CD4-positive, alpha-beta T cell treated with Interleukin-15 for 4 hours (primary cell): ENCODE measurements around the gene RELCH.

Experiments
- DNase-seq: peaks from one replicate; pipeline ENCODE4 v3.0.0-alpha.2; 2020; ENCODE audit warnings: low spot score

RELCH gene

GRCh38 chr18:62324917-62325805 is 138.1 kb downstream of the RELCH start, which contains the start of gene TNFRSF11A:
TSS of gene TNFRSF11A (plus strand) at chr18:62325310. CDS start at chr18:62325353, 43 bp downstream.
- DNase-seq = peak; percentile 48

DNA sequence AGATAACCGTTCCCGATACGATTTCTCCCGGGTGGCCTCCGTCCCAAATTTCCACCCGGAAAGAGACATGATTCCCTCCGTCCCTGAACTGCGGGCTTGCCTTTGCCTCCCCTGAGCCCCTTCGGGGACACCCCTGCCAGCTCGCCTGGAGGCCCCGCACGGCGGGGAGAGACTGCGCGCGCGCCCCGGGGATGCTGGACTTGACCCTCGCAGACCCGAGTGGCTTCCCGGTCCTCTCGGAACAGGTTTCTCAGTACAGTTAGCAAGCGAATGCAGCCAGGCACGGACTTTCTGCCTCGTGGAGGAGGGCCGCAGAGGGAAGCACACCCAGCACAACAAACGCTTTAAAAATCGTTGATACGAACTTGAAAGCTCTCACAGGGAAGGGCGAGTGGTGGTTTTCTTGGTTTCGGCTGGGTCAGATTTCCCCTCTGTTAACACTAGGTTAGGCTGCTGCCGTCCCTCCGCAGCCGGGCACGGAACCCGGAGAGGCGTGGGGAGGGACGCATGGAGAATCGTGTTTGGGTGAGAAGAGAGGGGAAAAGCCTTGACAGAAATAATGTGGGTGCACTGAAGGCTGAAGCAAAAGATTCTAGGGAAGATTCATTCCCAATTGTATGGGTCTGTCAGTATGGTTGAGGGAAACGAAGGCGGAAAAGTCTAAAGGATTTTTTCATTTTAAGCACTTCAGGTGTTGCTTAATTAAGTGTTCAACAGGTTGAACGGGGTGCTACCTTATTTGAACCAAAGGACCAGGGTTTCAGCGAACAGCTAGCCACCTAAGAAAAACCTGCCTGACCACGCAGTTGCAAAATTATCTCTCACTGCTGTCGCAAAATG is 139.0 kb downstream of the RELCH start:
- DNase-seq = peak; percentile 13

DNA sequence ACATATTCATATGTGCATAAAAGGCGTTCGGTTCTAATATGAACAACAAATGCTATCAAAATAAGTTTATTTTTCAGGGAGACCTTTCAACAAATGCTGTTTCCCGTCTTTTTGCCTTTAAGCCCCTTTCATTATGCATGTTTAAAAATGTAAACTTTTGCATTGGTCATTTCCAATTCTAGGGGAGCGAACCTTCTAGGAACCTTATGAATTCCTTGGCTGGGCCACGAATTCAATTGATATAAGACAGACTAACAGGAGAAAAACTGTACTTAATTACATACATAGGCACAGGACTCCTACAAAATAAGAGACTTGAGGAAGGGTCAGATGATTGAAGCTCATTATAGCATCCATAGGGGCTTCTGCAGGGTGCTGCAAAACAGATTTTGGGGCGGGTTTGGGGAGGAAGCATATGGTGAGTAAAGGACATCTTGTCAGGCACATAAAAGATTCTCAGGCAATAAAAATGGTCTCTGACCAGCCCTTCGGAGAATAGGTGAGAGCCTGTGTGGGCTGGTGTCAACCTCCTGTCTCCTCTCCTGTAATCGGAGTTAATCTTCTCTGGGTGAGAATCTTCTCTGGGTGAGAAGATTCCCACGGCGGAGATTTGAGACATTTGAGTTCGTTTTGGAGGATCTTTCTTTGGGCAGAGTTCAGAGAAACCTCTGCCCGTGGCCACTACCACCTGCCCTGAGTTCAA is 139.7 kb downstream of the RELCH start:
- DNase-seq = no peak

DNA sequence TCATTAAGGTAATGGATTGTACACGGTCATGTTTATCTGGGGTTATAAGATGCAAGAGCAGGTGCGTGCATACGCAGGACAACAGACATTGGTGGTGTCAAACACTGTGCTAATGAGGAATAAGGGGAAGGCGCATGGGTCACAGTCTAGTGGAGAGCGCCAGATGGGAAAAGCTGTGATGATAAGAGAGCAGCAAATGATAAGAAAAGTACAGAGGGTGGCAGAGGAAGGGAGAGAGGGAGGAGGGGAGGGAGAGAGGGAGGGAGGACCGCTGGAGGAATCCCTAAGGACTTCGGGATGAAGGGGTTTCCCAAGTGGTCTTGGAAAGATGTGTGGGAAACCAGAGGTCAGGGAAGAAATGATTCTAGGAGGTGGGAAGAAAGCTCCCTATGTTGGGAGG is 140.9 kb downstream of the RELCH start:
- DNase-seq = no peak

DNA sequence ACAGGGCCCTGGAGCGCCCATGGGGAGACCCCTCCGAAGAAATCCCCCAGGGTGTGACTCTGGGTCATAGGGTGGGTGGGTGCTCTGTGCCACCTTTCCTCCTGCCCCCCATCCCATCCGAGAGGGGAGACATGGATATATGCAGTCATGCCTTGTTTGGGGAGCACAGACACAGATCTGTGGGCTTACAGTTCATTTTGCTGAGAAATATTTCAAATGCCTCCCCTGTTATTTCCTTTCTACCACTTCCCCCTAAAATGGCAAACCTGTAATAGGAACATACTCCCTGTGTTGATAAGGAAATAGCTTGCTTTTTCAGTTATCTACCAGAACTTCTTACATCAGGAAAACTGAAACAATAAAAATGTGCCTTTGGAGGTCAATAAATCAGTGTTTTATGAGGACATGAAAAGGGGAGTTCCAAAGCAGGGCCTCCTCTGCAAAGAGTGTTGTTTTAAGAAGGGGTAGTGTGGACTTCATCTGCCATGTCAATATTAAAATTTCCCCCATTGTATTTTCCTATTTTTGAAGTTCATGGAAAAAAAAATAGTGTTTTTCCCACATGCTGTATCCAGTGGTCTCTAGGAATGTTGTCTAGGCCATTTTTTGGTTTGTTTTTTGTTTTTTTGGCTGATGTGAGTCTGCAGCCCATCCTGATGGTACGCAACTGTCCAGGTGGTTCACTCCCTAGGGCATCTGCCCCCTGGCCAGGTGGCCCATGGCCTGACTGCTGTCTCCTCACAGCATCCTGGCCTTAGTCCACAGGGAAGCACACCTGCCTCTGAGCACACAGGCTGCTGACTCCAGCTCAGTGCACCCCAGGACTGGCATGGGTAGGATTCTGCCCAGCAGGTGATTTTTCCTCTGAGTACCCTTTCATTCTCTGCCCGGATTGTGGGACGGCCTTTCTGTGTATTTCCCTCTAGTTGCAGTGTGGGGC is 141.8 kb downstream of the RELCH start:
- no peak for DNase-seq

DNA sequence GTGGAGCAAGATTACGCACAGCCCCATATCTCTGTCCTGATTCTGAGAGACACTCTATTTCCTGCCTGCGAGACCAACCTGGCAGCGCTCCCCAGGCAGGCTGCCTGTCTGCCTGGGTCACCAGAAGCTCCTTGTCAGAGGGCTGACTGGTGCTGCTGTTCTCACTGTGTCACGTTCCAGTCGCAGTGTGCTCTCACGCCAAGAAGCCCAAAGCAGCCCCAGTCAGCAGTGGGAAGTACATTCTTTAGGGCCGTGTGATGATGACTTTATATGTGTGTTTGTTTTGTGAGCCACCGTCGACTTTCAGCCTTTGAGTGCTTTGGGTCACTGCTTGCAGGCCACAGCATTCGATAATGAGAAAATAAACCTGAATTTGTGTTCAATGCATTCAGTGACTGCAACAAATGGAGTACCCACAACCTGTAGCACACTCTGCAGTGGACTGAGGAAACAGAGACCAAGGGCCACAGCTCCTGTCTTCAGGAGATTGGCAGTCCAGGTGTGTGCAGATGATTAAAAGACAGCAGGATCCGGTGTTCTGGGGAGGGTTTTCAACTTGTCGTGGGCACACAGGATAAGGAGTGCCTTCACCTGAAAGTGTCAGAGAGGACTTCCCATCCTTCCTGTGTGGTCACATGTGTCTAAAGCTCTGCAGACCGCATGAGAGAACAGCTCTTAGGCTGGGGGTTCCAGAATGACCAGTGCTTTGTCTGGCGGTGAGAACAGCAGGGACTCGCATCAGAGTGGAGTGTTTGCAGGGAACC is 142.8 kb downstream of the RELCH start:
- DNase-seq = no peak

- no peak for DNase-seq
Observed at GRCh38 chr18:62330650-62331049, 143.6 kb downstream of the RELCH start.

- DNase-seq = no peak
Observed at GRCh38 chr18:62331581-62332356, 144.7 kb downstream of the RELCH start.

GRCh38 chr18:62332431-62332830 is 145.4 kb downstream of the RELCH start:
- no peak for DNase-seq

- DNase-seq = no peak
Observed at GRCh38 chr18:62332964-62333695, 146.1 kb downstream of the RELCH start.

DNA sequence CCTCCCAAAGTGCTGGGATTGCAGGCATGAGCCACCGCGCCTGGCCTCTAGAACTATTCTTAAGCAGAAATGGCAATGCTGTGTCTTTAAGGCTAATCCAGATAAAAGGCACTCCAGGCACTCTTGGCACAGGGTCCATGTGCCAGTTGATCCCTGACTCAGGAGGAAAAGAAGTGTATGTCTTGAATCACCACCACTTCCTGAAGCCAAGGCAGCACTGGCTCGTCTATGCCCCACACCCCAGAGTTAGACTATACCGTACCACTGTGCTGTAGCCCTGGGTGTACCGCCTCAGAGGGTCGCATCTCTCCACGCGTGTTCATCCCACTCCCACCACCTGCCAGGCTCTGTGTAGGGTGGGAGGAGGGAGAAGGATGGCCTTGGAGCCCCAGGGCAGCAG is 147.1 kb downstream of the RELCH start:
- no peak for DNase-seq

DNA sequence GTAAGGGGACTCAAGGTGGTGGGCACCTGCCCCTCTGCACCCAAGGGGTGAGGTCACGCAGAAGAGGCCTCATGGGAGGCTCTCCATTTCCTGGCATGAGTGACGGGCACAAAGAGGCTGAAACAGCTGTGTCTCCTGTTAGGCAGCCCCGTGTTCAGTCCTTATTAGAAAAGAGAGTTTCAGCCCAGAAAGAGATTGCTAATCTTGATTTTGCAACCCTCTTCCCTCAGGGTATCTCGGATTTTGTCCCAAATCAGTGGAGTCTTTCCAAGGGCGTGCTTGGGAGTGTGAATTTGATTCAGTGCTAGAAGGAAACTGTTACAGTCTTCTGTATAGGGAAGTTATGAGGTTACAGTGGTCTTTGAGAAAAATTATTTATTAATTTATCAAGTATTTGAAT is 148.4 kb downstream of the RELCH start:
- DNase-seq = no peak

GRCh38 chr18:62336618-62337017 is 149.6 kb downstream of the RELCH start:
- no peak for DNase-seq

GRCh38 chr18:62337336-62337735 is 150.3 kb downstream of the RELCH start:
- DNase-seq = no peak

- no peak for DNase-seq
Observed at GRCh38 chr18:62338446-62339105, 151.5 kb downstream of the RELCH start.

DNA sequence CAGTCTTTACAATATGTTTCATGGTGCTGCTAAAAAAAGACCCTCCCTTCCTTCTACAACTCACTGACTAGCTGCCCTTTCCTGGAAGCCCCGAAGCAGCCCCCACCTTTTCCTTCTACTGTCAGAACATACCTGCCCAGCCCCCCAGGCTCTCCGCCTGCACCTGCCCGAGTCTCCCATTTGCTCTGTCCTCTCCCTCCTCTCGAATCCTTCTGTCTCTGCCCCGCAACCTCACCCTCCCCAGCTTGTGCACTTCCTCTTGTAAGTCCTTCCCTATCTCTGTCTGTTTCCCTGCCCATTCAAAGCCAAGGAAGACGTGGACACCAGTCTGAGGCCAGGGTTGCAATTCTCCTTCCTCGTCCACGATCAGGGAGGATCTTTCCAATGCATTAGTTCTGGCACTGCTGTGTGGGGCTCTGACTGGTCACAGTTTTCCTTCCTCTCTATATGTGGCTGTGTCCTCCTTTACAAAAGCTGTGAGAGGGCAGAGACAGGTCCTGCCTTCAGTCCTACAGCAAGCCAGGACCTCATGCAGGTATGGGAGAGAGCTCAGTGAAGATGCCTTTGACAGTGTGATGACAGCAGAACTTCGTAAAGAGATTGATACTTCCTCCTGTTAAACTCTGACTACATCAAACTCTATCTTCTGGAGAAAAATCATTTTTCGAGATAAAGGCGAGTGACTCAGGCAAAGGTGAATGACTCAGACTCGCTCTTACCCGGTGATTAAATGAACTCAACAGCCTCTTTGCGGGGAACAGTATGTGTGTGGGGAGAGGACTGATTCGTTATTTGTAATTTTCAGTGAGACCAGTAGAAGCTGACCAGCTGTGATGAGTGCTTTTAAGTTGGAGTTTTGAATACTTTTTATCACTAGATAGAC is 152.3 kb downstream of the RELCH start:
- DNase-seq = no peak

DNA sequence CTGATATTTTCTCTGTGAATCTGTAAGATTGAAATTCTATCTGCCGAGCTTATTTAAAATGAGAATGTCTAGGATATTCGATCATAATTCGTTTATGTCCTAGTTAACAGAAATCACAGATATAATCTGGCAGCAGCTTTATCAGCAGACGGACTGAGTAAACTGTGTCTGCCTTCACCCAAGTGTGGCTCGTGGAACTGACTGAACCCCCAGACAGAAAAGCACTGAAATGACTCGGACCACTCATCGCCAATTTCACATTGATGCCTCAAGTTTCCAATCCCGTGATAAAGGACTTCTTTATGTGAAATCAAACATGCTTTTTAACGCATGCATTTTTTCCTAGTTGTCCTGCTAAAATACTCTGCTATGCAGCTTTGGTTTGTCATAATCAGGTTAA is 153.9 kb downstream of the RELCH start:
- DNase-seq = no peak
